Liver (tissue), 9 donors: ENCODE results near the gene NBEA. TPM values are rescaled to one million over a fixed set of nuclear protein-coding genes. Genes with fewer than 3 reads are reported as not detected.
A peak's percentile ranks its signal among the peaks of the same experiment; 100 is the strongest.

ENCODE experiments used
- DNase-seq: peaks from one replicate; pipeline ENCODE4 v3.0.0-alpha.2; 2017; ENCODE audit warnings: low spot score
- H3K27ac ChIP-seq, 2 donors: one replicate each; pipeline ENCODE4 v1.7.0; 2013; ENCODE audit warnings: inconsistent platforms in 2 of 2, low read length in 2 of 2, control low read depth in 1 of 2, low read depth in 1 of 2, mild to moderate bottlenecking in 1 of 2
- H3K27me3 ChIP-seq, 4 donors: one replicate each; pipeline versions ENCODE4 v1.6.1 to v1.7.0; 2013; ENCODE audit warnings: low read length in 3 of 4, inconsistent platforms in 1 of 4, mild to moderate bottlenecking in 1 of 4, moderate library complexity in 1 of 4; ENCODE audit not compliant: control insufficient read depth in 4 of 4, insufficient read depth in 4 of 4
- H3K36me3 ChIP-seq, 4 donors: one replicate each; pipeline versions ENCODE4 v1.6.1 to v1.7.0; 2013; ENCODE audit warnings: low read length in 3 of 4, mild to moderate bottlenecking in 3 of 4, low read depth in 1 of 4, moderate library complexity in 1 of 4; ENCODE audit not compliant: control insufficient read depth in 4 of 4, insufficient read depth in 3 of 4
- H3K4me1 ChIP-seq, 4 donors: one replicate each; pipeline versions ENCODE4 v1.6.1 to v1.7.0; 2013; ENCODE audit warnings: low read length in 3 of 4, mild to moderate bottlenecking in 3 of 4, moderate library complexity in 1 of 4; ENCODE audit not compliant: control insufficient read depth in 4 of 4, insufficient read depth in 4 of 4
- H3K4me3 ChIP-seq, 3 donors: one replicate each; pipeline versions ENCODE4 v1.6.1 to v1.7.0; 2013; ENCODE audit warnings: low read length in 3 of 3, control low read depth in 1 of 3, low read depth in 1 of 3, mild to moderate bottlenecking in 1 of 3
- H3K9ac ChIP-seq, 2 donors: one replicate each; pipeline ENCODE4 v1.7.0; 2013; ENCODE audit warnings: low read length in 2 of 2, mild to moderate bottlenecking in 2 of 2, moderate library complexity in 2 of 2, control low read depth in 1 of 2, low read depth in 1 of 2
- H3K9me3 ChIP-seq, 4 donors: one replicate each; pipeline versions ENCODE4 v1.6.1 to v1.7.0; 2013; ENCODE audit warnings: low read length in 3 of 4; ENCODE audit not compliant: control insufficient read depth in 4 of 4
- ATF3 ChIP-seq: IDR thresholded peaks from 2 replicates; pipeline ENCODE4 v1.6.1; 2016; ENCODE audit warnings: antibody characterized with exemption
- CTCF ChIP-seq: fragments of 150-350 bp; IDR thresholded peaks from 2 replicates; pipeline ENCODE4 v1.5.1; 2017; ENCODE audit warnings: improper control_type of control experiment, low read depth, low read length; ENCODE audit not compliant: missing input control
- EGR1 ChIP-seq, 2 donors: IDR thresholded peaks; 2 replicates each; pipeline ENCODE4 v1.6.1; 2016 to 2018; ENCODE audit warnings: antibody characterized with exemption in 2 of 2, low read depth in 2 of 2
- FOXA1 ChIP-seq: IDR thresholded peaks from 2 replicates; pipeline ENCODE4 v1.6.1; 2016; ENCODE audit warnings: antibody characterized with exemption
- FOXA2 ChIP-seq: IDR thresholded peaks from 2 replicates; pipeline ENCODE4 v1.6.1; 2016; ENCODE audit warnings: antibody characterized with exemption
- GABPA ChIP-seq, 2 donors: IDR thresholded peaks in 1 of 2; conservative IDR thresholded peaks in 1 of 2; 2 replicates each; pipeline ENCODE4 v1.6.1; 2016; ENCODE audit warnings: antibody characterized with exemption in 2 of 2, mild to moderate bottlenecking in 1 of 2, moderate library complexity in 1 of 2
- HNF4A ChIP-seq, 2 donors: conservative IDR thresholded peaks; 2 replicates each; pipeline ENCODE4 v1.6.1; 2016; ENCODE audit warnings: antibody characterized with exemption in 2 of 2, mild to moderate bottlenecking in 2 of 2
- JUND ChIP-seq, 2 donors: IDR thresholded peaks; 2 replicates each; pipeline ENCODE4 v1.6.1; 2016; ENCODE audit warnings: antibody characterized with exemption in 2 of 2
- MAX ChIP-seq: IDR thresholded peaks from 2 replicates; pipeline ENCODE4 v1.6.1; 2016; ENCODE audit warnings: antibody characterized with exemption
- NR2F2 ChIP-seq: IDR thresholded peaks from 2 replicates; pipeline ENCODE4 v1.6.1; 2016; ENCODE audit warnings: antibody characterized with exemption
- RAD21 ChIP-seq, 2 donors: IDR thresholded peaks; 2 replicates each; pipeline ENCODE4 v1.6.1; 2016; ENCODE audit warnings: antibody characterized with exemption in 2 of 2, mild to moderate bottlenecking in 2 of 2
- RXRA ChIP-seq, 2 donors: IDR thresholded peaks; 2 replicates each; pipeline ENCODE4 v1.6.1; 2017 to 2018; ENCODE audit warnings: antibody characterized with exemption in 2 of 2, mild to moderate bottlenecking in 1 of 2
- SP1 ChIP-seq: IDR thresholded peaks from 2 replicates; pipeline ENCODE4 v1.6.1; 2018; ENCODE audit warnings: antibody characterized with exemption, mild to moderate bottlenecking
- TAF1 ChIP-seq: conservative IDR thresholded peaks from 2 replicates; pipeline ENCODE4 v1.6.1; 2016; ENCODE audit warnings: antibody characterized with exemption, mild to moderate bottlenecking
- YY1 ChIP-seq: IDR thresholded peaks from 2 replicates; pipeline ENCODE4 v1.6.1; 2016; ENCODE audit warnings: antibody characterized with exemption, mild to moderate bottlenecking
- WGBS: extraction: QIAGEN DNeasy Blood & Tissue Kit; methylation state at CpG from one replicate; pipeline ENCODE4 v1.1.7; 2013; 5-methylcytosine and 5-hydroxymethylcytosine counted together
- polyA plus RNA-seq, 2 donors: library from polyadenylated mRNA; stranded (reverse) in 1 of 2; unstranded in 1 of 2; fragments of 200-250 nt in 1 of 2; fragments of >200 nt in 1 of 2; fragmentation: Nextera tagmentation in 1 of 2; extraction: Ambion mirVana in 1 of 2; gene quantifications; one replicate each; pipeline versions ENCODE4 v1.2.1 to v1.2.3, GENCODE V29; 2013 to 2015
- total RNA-seq, 2 donors: library from RNA; depleted of rRNA; stranded (reverse); fragments of >200 nt; gene quantifications; one replicate each; pipeline ENCODE4 v1.2.3, GENCODE V29; 2014
- donor health status: healthy.
- donor health status: healthy.
- donor health status: healthy.
- donor health status: healthy.
- donor health status: healthy.

The NBEA gene
- total and polyA plus RNA-seq, 4 donors = 0.24 to 3.5 (median 1.4) TPM

GRCh38 chr13:35411059-35411744, 469.1 kb downstream of the NBEA start:
- no peaks in the 10 kb centered on the region for H3K27me3 ChIP-seq
- no peak overlapping the region for H3K4me3 ChIP-seq
- no peak for DNase-seq
- no peak for TF ChIP-seq RAD21 (IDR thresholded peaks at IDR 0.05)
- no peak for TF ChIP-seq ATF3
- TF ChIP-seq FOXA1 = no peak
- TF ChIP-seq GABPA (IDR thresholded peaks at IDR 0.05 in 1 of 2, conservative IDR thresholded peaks at IDR 0.05 in 1 of 2) = no peak
- no peak for TF ChIP-seq FOXA2
- TF ChIP-seq HNF4A (conservative IDR thresholded peaks at IDR 0.05) = peak in 1 of 2 donors; percentile 57
- H3K9me3 ChIP-seq = no peaks in the 10 kb centered on the region
- 57% methylated on average over 2 of the region's 2 CpGs for WGBS
- no peak overlapping the region for H3K27ac ChIP-seq
- H3K4me1 ChIP-seq = no peaks in the 10 kb centered on the region
- H3K36me3 ChIP-seq = no peaks in the 10 kb centered on the region
- H3K9ac ChIP-seq = no peak overlapping the region

GRCh38 chr13:35448465-35448864, 506.4 kb downstream of the NBEA start:
- H3K4me3 ChIP-seq = no peak overlapping the region
- WGBS = 74% methylated on average over 1 of the region's 1 CpG

GRCh38 chr13:35449821-35450220, 507.8 kb downstream of the NBEA start:
- H3K4me3 ChIP-seq = no peak overlapping the region
- H3K27me3 ChIP-seq = no peaks in the 10 kb centered on the region
- H3K9me3 ChIP-seq = no peaks in the 10 kb centered on the region
- H3K36me3 ChIP-seq = no peaks in the 10 kb centered on the region
- no peaks in the 10 kb centered on the region for H3K4me1 ChIP-seq
- H3K27ac ChIP-seq = no peak overlapping the region
- 90% methylated on average over 2 of the region's 2 CpGs for WGBS
- DNase-seq = no peak
- TF ChIP-seq CTCF (no peak), YY1 (no peak), RAD21 (IDR thresholded peaks at IDR 0.05) (no peak), FOXA1 (no peak), GABPA (IDR thresholded peaks at IDR 0.05 in 1 of 2, conservative IDR thresholded peaks at IDR 0.05 in 1 of 2) (no peak), FOXA2 (no peak), MAX (no peak), JUND (IDR thresholded peaks at IDR 0.05) (no peak), TAF1 (no peak), RXRA (IDR thresholded peaks at IDR 0.05) (no peak), EGR1 (IDR thresholded peaks at IDR 0.05; ENCODE audit: low read depth in 2 of 2) (no peak), HNF4A (conservative IDR thresholded peaks at IDR 0.05) (no peak), SP1 (no peak), NR2F2 (no peak)
- no peak overlapping the region for H3K9ac ChIP-seq

More at GRCh38 chr13:35448465-35448864, 506.4 kb downstream of the NBEA start:
- no peaks in the 10 kb centered on the region for H3K36me3 ChIP-seq
- no peak overlapping the region for H3K27ac ChIP-seq
- TF ChIP-seq EGR1 (IDR thresholded peaks at IDR 0.05; ENCODE audit: low read depth in 2 of 2) (no peak), ATF3 (no peak), FOXA1 (no peak), RXRA (IDR thresholded peaks at IDR 0.05) (no peak), HNF4A (conservative IDR thresholded peaks at IDR 0.05) (no peak), GABPA (IDR thresholded peaks at IDR 0.05 in 1 of 2, conservative IDR thresholded peaks at IDR 0.05 in 1 of 2) (no peak), SP1 (no peak), NR2F2 (no peak)
- no peak overlapping the region for H3K9ac ChIP-seq
- no peaks in the 10 kb centered on the region for H3K27me3 ChIP-seq
- no peaks in the 10 kb centered on the region for H3K9me3 ChIP-seq
- no peak for DNase-seq
- H3K4me1 ChIP-seq = no peaks in the 10 kb centered on the region
